ENCODE measurements around the gene SCGN.

SCGN gene

DNA sequence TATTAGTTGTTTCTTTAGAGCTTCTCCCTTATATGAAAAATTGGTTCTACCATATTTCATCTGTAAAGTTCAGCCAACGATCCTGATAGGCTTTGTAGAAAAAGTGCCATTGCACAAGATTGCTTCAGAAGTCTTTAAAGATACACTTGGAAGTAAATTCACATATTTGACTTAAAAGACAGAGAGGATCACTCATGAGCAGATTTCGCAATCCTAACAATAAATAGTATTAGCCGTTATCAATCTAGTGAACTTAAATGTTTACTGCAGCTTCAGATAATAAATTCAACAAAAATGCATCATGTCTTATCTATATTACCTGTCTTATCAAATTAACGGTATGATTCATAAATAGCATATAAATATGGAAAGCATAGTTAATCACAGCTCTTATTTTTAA is 93.8 kb downstream of the SCGN start:
- Histone ChIP-seq H3K27ac (ENCODE audit: low read depth, low read length) (no peak overlapping the region), H3K4me1 (ENCODE audit: control insufficient read depth, low read length) (no peaks in the 10 kb centered on the region), H3K27me3 (ENCODE audit: control insufficient read depth, low read length) (no peaks in the 10 kb centered on the region; the same call in 1 of the 2 replicates), H3K79me2 (ENCODE audit: control insufficient read depth, low read length) (no peaks in the 10 kb centered on the region), H3K4me2 (ENCODE audit: low read length) (no peak overlapping the region), H4K20me1 (ENCODE audit: control insufficient read depth, insufficient read depth, low read depth, low read length) (no peaks in the 10 kb centered on the region), H3K9me2 (replicated peaks; ENCODE audit: control insufficient read depth, low read length) (no peaks in the 10 kb centered on the region), H3K9me3 (ENCODE audit: control insufficient read depth, insufficient read depth, low read length) (no peaks in the 10 kb centered on the region), H3K4me3 (ENCODE audit: low read length) (no peak overlapping the region), H3K36me3 (ENCODE audit: control insufficient read depth, low read length) (no peaks in the 10 kb centered on the region), H3F3A (ENCODE audit: control insufficient read depth, insufficient read depth) (no peaks in the 10 kb centered on the region)
- TF ChIP-seq EZH2phosphoT487 (IDR thresholded peaks at IDR 0.05; ENCODE audit: borderline replicate concordance, low read length) = no peak
- TF ChIP-seq, protein P1, sequence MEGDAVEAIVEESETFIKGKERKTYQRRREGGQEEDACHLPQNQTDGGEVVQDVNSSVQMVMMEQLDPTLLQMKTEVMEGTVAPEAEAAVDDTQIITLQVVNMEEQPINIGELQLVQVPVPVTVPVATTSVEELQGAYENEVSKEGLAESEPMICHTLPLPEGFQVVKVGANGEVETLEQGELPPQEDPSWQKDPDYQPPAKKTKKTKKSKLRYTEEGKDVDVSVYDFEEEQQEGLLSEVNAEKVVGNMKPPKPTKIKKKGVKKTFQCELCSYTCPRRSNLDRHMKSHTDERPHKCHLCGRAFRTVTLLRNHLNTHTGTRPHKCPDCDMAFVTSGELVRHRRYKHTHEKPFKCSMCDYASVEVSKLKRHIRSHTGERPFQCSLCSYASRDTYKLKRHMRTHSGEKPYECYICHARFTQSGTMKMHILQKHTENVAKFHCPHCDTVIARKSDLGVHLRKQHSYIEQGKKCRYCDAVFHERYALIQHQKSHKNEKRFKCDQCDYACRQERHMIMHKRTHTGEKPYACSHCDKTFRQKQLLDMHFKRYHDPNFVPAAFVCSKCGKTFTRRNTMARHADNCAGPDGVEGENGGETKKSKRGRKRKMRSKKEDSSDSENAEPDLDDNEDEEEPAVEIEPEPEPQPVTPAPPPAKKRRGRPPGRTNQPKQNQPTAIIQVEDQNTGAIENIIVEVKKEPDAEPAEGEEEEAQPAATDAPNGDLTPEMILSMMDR (IDR thresholded peaks at IDR 0.05; ENCODE audit: low read depth, low read length, poor library complexity, severe bottlenecking) = no peak

DNA sequence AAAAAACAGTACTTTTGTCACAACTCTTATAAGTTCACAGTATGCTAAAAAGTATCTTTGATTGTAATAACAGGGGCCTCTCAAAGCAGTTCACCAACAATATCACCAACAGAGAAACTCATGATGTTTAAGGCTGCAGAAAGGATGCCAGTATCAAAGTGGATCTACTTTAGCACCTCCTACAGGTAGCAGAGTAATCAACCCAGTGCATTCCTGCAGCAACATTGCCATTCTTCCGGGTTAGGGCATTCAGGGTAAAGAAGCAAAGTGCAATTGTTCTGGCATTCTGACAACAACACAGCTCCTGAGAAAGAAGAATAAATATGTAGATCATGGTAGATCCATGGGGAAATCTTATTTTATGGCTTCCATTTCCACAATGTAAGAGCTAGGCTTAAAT is 95.0 kb downstream of the SCGN start:
- Histone ChIP-seq H3K79me2 (ENCODE audit: control insufficient read depth, low read length) (no peaks in the 10 kb centered on the region), H3K27me3 (ENCODE audit: control insufficient read depth, low read length) (no peaks in the 10 kb centered on the region; the same call in 1 of the 2 replicates), H3K36me3 (ENCODE audit: control insufficient read depth, low read length) (no peaks in the 10 kb centered on the region), H3K9me2 (replicated peaks; ENCODE audit: control insufficient read depth, low read length) (no peaks in the 10 kb centered on the region), H3K4me3 (ENCODE audit: low read length) (no peak overlapping the region), H3K9me3 (ENCODE audit: control insufficient read depth, insufficient read depth, low read length) (no peaks in the 10 kb centered on the region), H3F3A (ENCODE audit: control insufficient read depth, insufficient read depth) (no peaks in the 10 kb centered on the region), H3K4me2 (ENCODE audit: low read length) (no peak overlapping the region), H3K4me1 (ENCODE audit: control insufficient read depth, low read length) (no peaks in the 10 kb centered on the region), H4K20me1 (ENCODE audit: control insufficient read depth, insufficient read depth, low read depth, low read length) (no peaks in the 10 kb centered on the region), H3K27ac (ENCODE audit: low read depth, low read length) (no peak overlapping the region)
- TF ChIP-seq, protein P1 (IDR thresholded peaks at IDR 0.05; ENCODE audit: low read depth, low read length, poor library complexity, severe bottlenecking) = no peak
- TF ChIP-seq EZH2phosphoT487 (IDR thresholded peaks at IDR 0.05; ENCODE audit: borderline replicate concordance, low read length) = no peak

DNA sequence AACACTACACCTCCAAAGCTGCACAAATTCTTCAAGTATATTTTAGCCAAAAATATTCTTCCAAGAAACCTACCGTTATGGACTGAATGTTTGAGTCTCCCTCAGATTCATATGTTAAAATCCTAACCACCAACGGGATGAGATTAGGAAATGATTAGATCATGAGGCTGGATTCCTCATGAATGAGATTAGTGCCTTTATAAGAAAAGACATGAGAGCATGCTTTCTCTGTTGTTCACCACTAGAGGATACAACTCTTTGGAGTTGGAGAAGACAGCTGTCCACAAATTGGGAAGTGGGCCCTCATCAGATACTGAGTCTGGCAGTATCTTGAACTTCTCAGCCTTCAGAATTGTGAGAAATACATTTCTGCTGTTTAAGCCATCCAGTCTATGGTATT is 95.5 kb downstream of the SCGN start:
- Histone ChIP-seq H4K20me1 (ENCODE audit: control insufficient read depth, insufficient read depth, low read depth, low read length) (no peaks in the 10 kb centered on the region), H3K9me2 (replicated peaks; ENCODE audit: control insufficient read depth, low read length) (no peaks in the 10 kb centered on the region), H3K4me2 (ENCODE audit: low read length) (no peak overlapping the region), H3K27ac (ENCODE audit: low read depth, low read length) (no peak overlapping the region), H3K4me3 (ENCODE audit: low read length) (no peak overlapping the region), H3K79me2 (ENCODE audit: control insufficient read depth, low read length) (no peaks in the 10 kb centered on the region), H3K36me3 (ENCODE audit: control insufficient read depth, low read length) (no peaks in the 10 kb centered on the region), H3K27me3 (ENCODE audit: control insufficient read depth, low read length) (no peaks in the 10 kb centered on the region; the same call in 1 of the 2 replicates), H3K9me3 (ENCODE audit: control insufficient read depth, insufficient read depth, low read length) (no peaks in the 10 kb centered on the region), H3F3A (ENCODE audit: control insufficient read depth, insufficient read depth) (no peaks in the 10 kb centered on the region), H3K4me1 (ENCODE audit: control insufficient read depth, low read length) (no peaks in the 10 kb centered on the region)
- no peak for TF ChIP-seq EZH2phosphoT487 (IDR thresholded peaks at IDR 0.05; ENCODE audit: borderline replicate concordance, low read length)
- TF ChIP-seq, protein P1 (IDR thresholded peaks at IDR 0.05; ENCODE audit: low read depth, low read length, poor library complexity, severe bottlenecking) = no peak
